HCT116 (cell line): ENCODE results near the gene SPRY4. TPM values are rescaled to one million over a fixed set of nuclear protein-coding genes. Genes with fewer than 3 reads are reported as not detected.

Experiments
- ATAC-seq: fragments of 200-7000 bp; cut with Tn5 transposase; 2 replicates; pipeline ENCODE4 v1.9.1; 2020; ENCODE audit warnings: mild to moderate bottlenecking, moderate library complexity
- BruUV-seq: library from RNA; stranded (reverse); fragments of 400-500 nt; replicated peaks from 2 replicates; lab custom pipeline; 2021; lab: Mats Ljungman, UMichigan
- CTCF ChIA-PET: fragments of 300-600 bp; sonication (Branson Sonifier 250); formaldehyde crosslinking; loops from one replicate; lab custom pipeline; 2021; ENCODE audit warnings: antibody characterized with exemption; lab: Charles Lee
- POLR2A ChIA-PET: fragments of 300-600, 350-600 bp; sonication (Branson Sonifier 250); formaldehyde crosslinking; loops from one replicate; lab custom pipeline; 2021; ENCODE audit warnings: antibody characterized with exemption; lab: Charles Lee
- RAD21 ChIA-PET, 2 experiments: fragments of 300-600 bp; sonication (Branson Sonifier 250); formaldehyde crosslinking; loops; one replicate each; lab custom pipeline; 2023; ENCODE audit warnings: low total read pairs in 2 of 2; ENCODE audit not compliant: uncharacterized antibody in 2 of 2, unreplicated experiment in 2 of 2, low non-redundant PET in 1 of 2; lab: Charles Lee
- DNase-seq: peaks from one replicate; pipeline ENCODE4 v3.0.0-alpha.2; 2010; ENCODE audit warnings: low read depth, low spot score
- H2AFZ ChIP-seq: fragments of 200-600 bp; shearing (Covaris generic), sonication (generic); 2 replicates; pipeline ENCODE4 v1.6.1; 2017; ENCODE audit warnings: low read depth, mixed run types, mixed read lengths, antibody characterized with exemption, low read length; ENCODE audit not compliant: poor library complexity, severe bottlenecking
- H3K27ac ChIP-seq: 2 replicates; pipeline ENCODE4 v1.5.1; 2012; ENCODE audit warnings: low read depth, low read length
- H3K27me3 ChIP-seq: fragments of 200-600 bp; sonication (generic); 2 replicates; pipeline ENCODE4 v1.6.1; 2016; ENCODE audit warnings: mixed run types, low read length, mixed read lengths; ENCODE audit not compliant: insufficient read depth
- H3K36me3 ChIP-seq, 2 experiments: fragments of 200-500 bp in 1 of 2; fragments of 200-600 bp in 1 of 2; sonication (Bioruptor generic) in 1 of 2; sonication (generic) in 1 of 2; 2 replicates each; pipeline versions ENCODE4 v1.5.1 to v1.6.1; 2014 to 2016; ENCODE audit warnings: low read length in 2 of 2, inconsistent platforms in 1 of 2, mixed read lengths in 1 of 2, mixed run types in 1 of 2; ENCODE audit not compliant: insufficient read depth in 2 of 2, control insufficient read depth in 1 of 2
- H3K4me1 ChIP-seq, 2 experiments: fragments of 200-600 bp in 1 of 2; sonication (generic) in 1 of 2; 2 replicates each; pipeline versions ENCODE4 v1.5.1 to v1.6.1; 2012 to 2017; ENCODE audit warnings: low read length in 2 of 2, inconsistent platforms in 1 of 2, mild to moderate bottlenecking in 1 of 2, mixed read lengths in 1 of 2, mixed run types in 1 of 2, moderate library complexity in 1 of 2; ENCODE audit not compliant: insufficient read depth in 2 of 2, control insufficient read depth in 1 of 2
- H3K4me2 ChIP-seq: fragments of 200-600 bp; sonication (generic); 2 replicates; pipeline ENCODE4 v1.6.1; 2017; ENCODE audit warnings: mixed run types, low read length, mixed read lengths
- H3K4me3 ChIP-seq, 2 experiments: fragments of 200-600 bp in 1 of 2; sonication (generic) in 1 of 2; replicated peaks in 1 of 2; 2 replicates each; pipeline ENCODE4 v1.5.1; 2011 to 2016; ENCODE audit warnings: low read length in 2 of 2, control low read depth in 1 of 2, low read depth in 1 of 2, mild to moderate bottlenecking in 1 of 2, mixed read lengths in 1 of 2, mixed run types in 1 of 2
- H3K79me2 ChIP-seq: fragments of 200-600 bp; sonication (generic); 2 replicates; pipeline ENCODE4 v1.6.1; 2017; ENCODE audit warnings: mild to moderate bottlenecking, mixed run types, low read length, moderate library complexity, mixed read lengths; ENCODE audit not compliant: insufficient read depth
- H3K9ac ChIP-seq: fragments of 200-600 bp; sonication (generic); 2 replicates; pipeline ENCODE4 v1.6.1; 2016; ENCODE audit warnings: low read length, mixed read lengths
- H3K9me2 ChIP-seq: fragments of 200-600 bp; sonication (generic), shearing (Covaris generic); 2 replicates; pipeline ENCODE4 v1.6.1; 2017; ENCODE audit warnings: mixed run types, mild to moderate bottlenecking, moderate library complexity; ENCODE audit not compliant: insufficient read depth
- H3K9me3 ChIP-seq, 2 experiments: fragments of 200-500 bp in 1 of 2; fragments of 200-600 bp in 1 of 2; sonication (Bioruptor generic) in 1 of 2; sonication (generic) in 1 of 2; 2 replicates each; pipeline ENCODE4 v1.6.1; 2014 to 2017; ENCODE audit warnings: low read length in 2 of 2, mixed read lengths in 2 of 2, inconsistent platforms in 1 of 2, low read depth in 1 of 2, mild to moderate bottlenecking in 1 of 2, mixed run types in 1 of 2, moderate library complexity in 1 of 2; ENCODE audit not compliant: control insufficient read depth in 1 of 2, insufficient read depth in 1 of 2
- H4K20me1 ChIP-seq: fragments of 200-600 bp; sonication (generic), shearing (Covaris generic); 2 replicates; pipeline ENCODE4 v1.6.1; 2017; ENCODE audit warnings: mixed run types, mild to moderate bottlenecking, moderate library complexity; ENCODE audit not compliant: insufficient read depth
- ATF3 ChIP-seq: IDR thresholded peaks from 2 replicates; pipeline ENCODE4 v1.6.1; 2012
- CEBPB ChIP-seq: IDR thresholded peaks from 2 replicates; pipeline ENCODE4 v1.6.1; 2012; ENCODE audit warnings: low read depth
- ELF1 ChIP-seq: IDR thresholded peaks from 2 replicates; pipeline ENCODE4 v1.6.1; 2012; ENCODE audit warnings: low read depth, borderline replicate concordance
- JUND ChIP-seq: IDR thresholded peaks from 2 replicates; pipeline ENCODE4 v1.6.1; 2012
- MAX ChIP-seq: IDR thresholded peaks from 2 replicates; pipeline ENCODE4 v1.6.1; 2012
- POLR2AphosphoS5 ChIP-seq: IDR thresholded peaks from 2 replicates; pipeline ENCODE4 v1.6.1; 2011; ENCODE audit warnings: mild to moderate bottlenecking, low read depth, low read length, moderate library complexity
- REST ChIP-seq: IDR thresholded peaks from 2 replicates; pipeline ENCODE4 v1.6.1; 2012; ENCODE audit warnings: low read depth
- SIN3A ChIP-seq: IDR thresholded peaks from 2 replicates; pipeline ENCODE4 v1.6.1; 2012; ENCODE audit warnings: low read depth
- SP1 ChIP-seq: IDR thresholded peaks from 2 replicates; pipeline ENCODE4 v1.6.1; 2012; ENCODE audit warnings: low read depth
- SRF ChIP-seq: IDR thresholded peaks from 2 replicates; pipeline ENCODE4 v1.6.1; 2012; ENCODE audit warnings: low read depth
- TCF7L2 ChIP-seq: IDR thresholded peaks from 2 replicates; pipeline ENCODE4 v1.7.0; 2011; ENCODE audit warnings: borderline replicate concordance, inconsistent platforms; ENCODE audit not compliant: insufficient read depth, insufficient read length; ENCODE audit errors: extremely low read depth
- YY1 ChIP-seq: IDR thresholded peaks from 2 replicates; pipeline ENCODE4 v1.6.1; 2011; ENCODE audit warnings: low read length, low read depth, moderate library complexity, mild to moderate bottlenecking; ENCODE audit not compliant: insufficient replicate concordance; ENCODE audit errors: extremely low read depth
- ZBTB33 ChIP-seq: IDR thresholded peaks from 2 replicates; pipeline ENCODE4 v1.6.1; 2011; ENCODE audit warnings: mild to moderate bottlenecking, low read length, moderate library complexity; ENCODE audit not compliant: insufficient replicate concordance; ENCODE audit errors: extremely low read depth
- ZNF274 ChIP-seq: fragments of 200-500 bp; sonication (Bioruptor generic); IDR thresholded peaks from 2 replicates; pipeline ENCODE4 v1.6.1; 2014; ENCODE audit warnings: mild to moderate bottlenecking, low read depth, low read length, inconsistent platforms
- intact Hi-C: fragments of 100-400 bp; cut with micrococcal nuclease; formaldehyde crosslinking; loops from 2 replicates; pipeline ENCODE4 v1.10.0; 2022
- total RNA-seq: library from RNA; stranded (reverse); gene quantifications from one replicate; pipeline ENCODE4 v1.2.1, GENCODE V29; 2021; ENCODE audit not compliant: unreplicated experiment

Gene SPRY4
- total RNA-seq, 1 experiment from 2014 or later: 112 TPM

- no peaks in the 10 kb centered on the region for H4K20me1 ChIP-seq
- H3K36me3 ChIP-seq: peaks cover 0 to 8% of the 10 kb centered on the region in 2 experiments; a peak in 1 of 4 replicates
- H3K27me3 ChIP-seq: no peaks in the 10 kb centered on the region
- no TSS peak for BruUV-seq
- TF ChIP-seq ZNF274: no peak
- no peak for TF ChIP-seq POLR2AphosphoS5
- TF ChIP-seq TCF7L2: no peak
- TF ChIP-seq SRF: no peak
- TF ChIP-seq MAX: no peak
- TF ChIP-seq ELF1: no peak
- no peak for TF ChIP-seq CEBPB
- TF ChIP-seq YY1: no peak
- TF ChIP-seq SIN3A: no peak
- TF ChIP-seq REST: no peak
- no peak for TF ChIP-seq JUND
- TF ChIP-seq ZBTB33: no peak
- no peak for TF ChIP-seq SP1
- no peak for TF ChIP-seq ATF3
- no peak overlapping the region for H3K4me2 ChIP-seq
- DNase-seq (no peak), ATAC-seq (no peak)
- no peak overlapping the region for H3K9ac ChIP-seq
- RAD21 ChIA-PET: no interaction called here
- peaks cover 7 to 10% of the 10 kb centered on the region in 2 experiments; a peak in 3 of 4 replicates for H3K9me3 ChIP-seq
- H3K4me1 ChIP-seq: peaks cover 4 to 46% of the 10 kb centered on the region in 2 experiments; a peak in 3 of 4 replicates
- H3K79me2 ChIP-seq: no peaks in the 10 kb centered on the region
- H3K27ac ChIP-seq: no peak overlapping the region
- POLR2A ChIA-PET: interaction anchor here (0.7 to 2.4 kb wide), 4 partner anchors 10 to 18 kb away, joined by 3 to 11 read pairs (median 5); partner anchors contain the start of gene SPRY4
- intact Hi-C loops: no loop called here
- H3K9me2 ChIP-seq: no peaks in the 10 kb centered on the region
- H2AFZ ChIP-seq: no peak overlapping the region
- no peak overlapping the region for H3K4me3 ChIP-seq
- CTCF ChIA-PET: interaction anchor here (0.7 to 1.5 kb wide), 2 partner anchors 45 to 208 kb away, joined by 3 read pairs; no protein-coding TSS in a partner anchor
Measured at GRCh38 chr5:142339781-142340180, 15.0 kb upstream of the SPRY4 start.
